ENCODE measurements around the gene AFF4. TPM values are rescaled to one million over a fixed set of nuclear protein-coding genes. Genes with fewer than 3 reads are reported as not detected.
A peak's percentile ranks its signal among the peaks of the same experiment; 100 is the strongest.

The AFF4 gene
- polyA plus RNA-seq, 1 of the 3 experiments (the other 2 are of a cell fraction): 8.1 TPM

DNA sequence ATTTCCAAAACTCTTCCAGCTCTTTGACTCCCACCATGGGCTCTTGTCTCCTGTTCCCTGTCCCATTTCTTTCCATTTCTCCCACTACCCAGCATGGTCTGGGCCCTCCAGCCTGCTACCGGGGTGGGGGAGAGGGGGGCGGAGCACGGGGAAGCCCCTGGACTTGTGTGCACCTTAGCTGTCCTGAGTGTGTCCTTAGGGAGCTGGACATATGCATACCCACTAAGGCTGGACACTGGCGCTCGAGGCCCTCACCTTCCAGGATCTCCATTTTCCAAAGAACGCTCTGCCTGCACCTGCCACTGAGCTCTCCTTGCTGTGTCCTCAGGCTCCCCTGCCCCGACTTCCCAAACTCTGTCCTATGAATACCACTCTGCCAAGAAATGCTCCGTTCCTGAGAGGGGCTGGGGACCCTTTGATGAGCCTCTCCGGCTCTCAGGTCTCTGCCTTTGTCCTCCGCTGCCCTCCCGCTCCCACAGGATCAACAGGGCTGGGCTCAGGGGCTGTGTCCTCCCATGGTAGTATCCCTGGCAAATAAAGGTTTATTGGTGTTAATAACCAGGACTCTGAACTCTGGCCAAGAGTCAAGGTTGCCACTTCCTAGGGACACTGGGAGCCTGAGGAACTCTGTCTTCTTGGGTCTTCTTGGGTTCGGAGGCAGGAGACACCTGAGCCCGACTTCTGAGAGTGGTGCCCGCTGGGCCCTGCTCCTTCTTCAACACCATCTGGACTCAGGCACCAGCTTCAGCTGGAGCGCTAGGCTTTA is 132.2 kb downstream of the AFF4 start:
- ChIA-PET CTCF (interaction anchor here (1.0 to 8.7 kb wide), 12 partner anchors 9 to 455 kb away, joined by 3 to 105 read pairs (median 12); partner anchors contain the start of genes GDF9, SOWAHA and UQCRQ), POLR2A (interaction anchor here (2.3 kb wide), 1 partner anchor 35 kb away, joined by 9 read pairs; the partner anchor contains the start of genes GDF9 and UQCRQ)
- H3K4me2 ChIP-seq: peak overlapping the region; percentile 78; the same call in 1 of the 2 replicates
- H3K9me2 ChIP-seq: no peaks in the 10 kb centered on the region
- no peaks in the 10 kb centered on the region for H3K27me3 ChIP-seq (ENCODE audit: insufficient read depth)
- no peaks in the 10 kb centered on the region for H3K79me2 ChIP-seq (ENCODE audit: insufficient read depth)
- TF ChIP-seq MXI1 (IDR thresholded peaks at IDR 0.05; ENCODE audit: low read depth, low read length) (no peak), CHD2 (IDR thresholded peaks at IDR 0.05; ENCODE audit: low read length, partially characterized antibody) (no peak), EZH2phosphoT487 (IDR thresholded peaks at IDR 0.05; ENCODE audit: borderline replicate concordance, low read depth) (no peak), SMC3 (IDR thresholded peaks at IDR 0.05; ENCODE audit: low read depth, low read length) (no peak), MEF2A (IDR thresholded peaks at IDR 0.05; ENCODE audit: borderline replicate concordance, low read depth) (no peak), GATA2 (CRISPR knock-in tag; IDR thresholded peaks at IDR 0.05) (no peak), RAD21 (IDR thresholded peaks at IDR 0.05; ENCODE audit: low read length) (no peak), POLR2AphosphoS5 (IDR thresholded peaks at IDR 0.05; ENCODE audit: low read depth, low read length) (no peak)
- TF ChIP-seq, protein P1, sequence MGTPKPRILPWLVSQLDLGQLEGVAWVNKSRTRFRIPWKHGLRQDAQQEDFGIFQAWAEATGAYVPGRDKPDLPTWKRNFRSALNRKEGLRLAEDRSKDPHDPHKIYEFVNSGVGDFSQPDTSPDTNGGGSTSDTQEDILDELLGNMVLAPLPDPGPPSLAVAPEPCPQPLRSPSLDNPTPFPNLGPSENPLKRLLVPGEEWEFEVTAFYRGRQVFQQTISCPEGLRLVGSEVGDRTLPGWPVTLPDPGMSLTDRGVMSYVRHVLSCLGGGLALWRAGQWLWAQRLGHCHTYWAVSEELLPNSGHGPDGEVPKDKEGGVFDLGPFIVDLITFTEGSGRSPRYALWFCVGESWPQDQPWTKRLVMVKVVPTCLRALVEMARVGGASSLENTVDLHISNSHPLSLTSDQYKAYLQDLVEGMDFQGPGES (IDR thresholded peaks at IDR 0.05; ENCODE audit: low read depth, low read length): no peak
- TF ChIP-seq, protein P2, sequence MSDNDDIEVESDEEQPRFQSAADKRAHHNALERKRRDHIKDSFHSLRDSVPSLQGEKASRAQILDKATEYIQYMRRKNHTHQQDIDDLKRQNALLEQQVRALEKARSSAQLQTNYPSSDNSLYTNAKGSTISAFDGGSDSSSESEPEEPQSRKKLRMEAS (IDR thresholded peaks at IDR 0.05; ENCODE audit: low read depth): no peak
- H3K4me3 ChIP-seq (ENCODE audit: low read depth in 2 of 2, low read length in 1 of 2): peak overlapping the region in 1 of 2 experiments; percentile 65; a peak in 1 of 4 replicates
- peaks cover 0 to 5% of the 10 kb centered on the region in 2 experiments; a peak in 1 of 4 replicates for H3K4me1 ChIP-seq (ENCODE audit: control insufficient read depth in 1 of 2, insufficient read depth in 2 of 2, low read depth in 1 of 2, low read length in 1 of 2)
- H4K20me1 ChIP-seq (ENCODE audit: insufficient read depth): no peaks in the 10 kb centered on the region
- no peaks in the 10 kb centered on the region for H3K9me3 ChIP-seq
- H3K27ac ChIP-seq (ENCODE audit: low read depth in 2 of 2, low read length in 1 of 2): no peak overlapping the region
- no peak for DNase-seq
- no peaks in the 10 kb centered on the region for H3K36me3 ChIP-seq (replicated peaks in 1 of 2; ENCODE audit: control insufficient read depth in 1 of 2, insufficient read depth in 2 of 2, low read length in 1 of 2)
- WGBS (ENCODE audit: low lambda C conversion rate): 96% methylated on average over 14 of the region's 15 CpGs
- no peak overlapping the region for H2AFZ ChIP-seq (ENCODE audit: low read depth)
- no peaks in the 10 kb centered on the region for H3F3A ChIP-seq (replicated peaks; ENCODE audit: insufficient read depth)
- H3K9ac ChIP-seq: no peak overlapping the region

DNA sequence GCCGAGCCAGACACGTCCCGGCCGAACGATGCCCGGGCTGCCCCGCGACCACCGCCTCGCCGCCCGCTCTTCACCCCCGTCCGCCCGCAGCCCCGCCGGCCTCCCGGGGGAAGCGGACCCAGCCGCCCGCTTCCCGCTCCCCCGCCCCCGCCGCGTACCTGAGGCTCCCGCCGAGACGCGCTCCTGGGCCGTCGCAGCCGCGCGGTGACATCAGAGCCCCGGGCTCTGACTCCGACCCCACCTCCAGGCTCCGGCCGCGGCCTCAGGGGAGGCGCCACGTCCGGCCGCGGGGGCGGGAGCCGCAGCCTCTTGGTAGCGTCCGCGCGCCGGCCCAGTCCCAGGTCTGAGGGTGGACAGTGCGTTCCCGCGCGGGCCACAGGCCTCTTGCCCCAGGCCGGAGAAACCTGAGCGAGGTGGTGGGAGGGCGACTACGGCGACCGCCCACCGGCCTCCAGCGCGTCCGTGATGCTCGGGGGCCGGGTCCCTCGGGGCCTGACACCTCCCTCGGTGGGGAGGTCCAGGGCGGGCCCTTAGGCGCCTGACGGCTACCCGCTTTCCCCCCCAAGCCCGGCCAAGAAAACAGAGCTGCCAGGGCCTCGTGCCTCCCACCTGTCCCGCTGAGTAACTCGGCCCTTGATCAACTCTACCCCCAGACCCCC is 132.9 kb downstream of the AFF4 start, which contains the start of gene SHROOM1:
SHROOM1 (minus strand) TSS at position 212 of the 659 bp plus-strand sequence. CDS start 4,507 bp downstream, outside the sequence.
- Histone ChIP-seq H2AFZ (ENCODE audit: low read depth) (peak within 1 kb of the TSS; percentile 86), H3K4me2 (peak within 1 kb of the TSS; percentile 78), H3K4me1 (ENCODE audit: control insufficient read depth in 1 of 2, insufficient read depth in 2 of 2, low read depth in 1 of 2, low read length in 1 of 2) (peaks cover 0 to 5% of the 10 kb centered on the region in 2 experiments; a peak in 1 of 4 replicates), H3K36me3 (replicated peaks in 1 of 2; ENCODE audit: control insufficient read depth in 1 of 2, insufficient read depth in 2 of 2, low read length in 1 of 2) (no peaks in the 10 kb centered on the region), H3K9me2 (no peaks in the 10 kb centered on the region), H3K27me3 (ENCODE audit: insufficient read depth) (no peaks in the 10 kb centered on the region), H3K27ac (ENCODE audit: low read depth in 2 of 2, low read length in 1 of 2) (no peak within 1 kb of the TSS), H3K4me3 (ENCODE audit: low read depth in 2 of 2, low read length in 1 of 2) (peak within 1 kb of the TSS; percentile 65 to 71), H3K9me3 (no peaks in the 10 kb centered on the region), H4K20me1 (ENCODE audit: insufficient read depth) (no peaks in the 10 kb centered on the region), H3F3A (replicated peaks; ENCODE audit: insufficient read depth) (no peaks in the 10 kb centered on the region), H3K9ac (peak within 1 kb of the TSS; percentile 74), H3K79me2 (ENCODE audit: insufficient read depth) (no peaks in the 10 kb centered on the region)
- CTCF ChIA-PET: interaction anchor here (0.6 to 8.7 kb wide), 25 partner anchors 8 to 456 kb away, joined by 3 to 105 read pairs (median 6); partner anchors contain the start of genes CCNI2, GDF9, SOWAHA and UQCRQ
- no peak for TF ChIP-seq FOXJ3 (CRISPR knock-in tag; IDR thresholded peaks at IDR 0.05)
- no peak for TF ChIP-seq GABPA (IDR thresholded peaks at IDR 0.05; ENCODE audit: low read depth)
- no peak for TF ChIP-seq YY1 (IDR thresholded peaks at IDR 0.05; ENCODE audit: low read depth)
- TF ChIP-seq FOSL2 (IDR thresholded peaks at IDR 0.05; ENCODE audit: borderline replicate concordance, low read depth): no peak
- TF ChIP-seq ELF1 (IDR thresholded peaks at IDR 0.05): no peak
- TF ChIP-seq NRF1 (IDR thresholded peaks at IDR 0.05; ENCODE audit: low read depth, low read length): no peak
- POLR2A ChIA-PET: interaction anchor here (2.3 kb wide), 1 partner anchor 36 kb away, joined by 9 read pairs; the partner anchor contains the start of genes GDF9 and UQCRQ
- peak; percentile 83 for DNase-seq
- 15% methylated on average over 21 of the region's 78 CpGs for WGBS (ENCODE audit: low lambda C conversion rate)
